Right kidney (tissue), 1 donor: ENCODE results near the gene PGBD1.

Source experiments
- DNase-seq: peaks from one replicate; pipeline ENCODE4 v3.0.0-alpha.2; 2016

The PGBD1 gene

GRCh38 chr6:28334286-28335039 lies 53.1 kb downstream of the PGBD1 start:
- DNase-seq = peak; percentile 32

- no peak for DNase-seq
Measured at GRCh38 chr6:28335040-28335563, 53.7 kb downstream of the PGBD1 start.

GRCh38 chr6:28335564-28336283 lies 54.4 kb downstream of the PGBD1 start, which contains the start of gene ZSCAN31:
Gene ZSCAN31 (minus strand): TSS chr6:28336148. CDS start chr6:28329683, 6,465 bp downstream.
- DNase-seq = peak; percentile 98

- DNase-seq = no peak
Measured at GRCh38 chr6:28336284-28337120, 55.1 kb downstream of the PGBD1 start.

DNA sequence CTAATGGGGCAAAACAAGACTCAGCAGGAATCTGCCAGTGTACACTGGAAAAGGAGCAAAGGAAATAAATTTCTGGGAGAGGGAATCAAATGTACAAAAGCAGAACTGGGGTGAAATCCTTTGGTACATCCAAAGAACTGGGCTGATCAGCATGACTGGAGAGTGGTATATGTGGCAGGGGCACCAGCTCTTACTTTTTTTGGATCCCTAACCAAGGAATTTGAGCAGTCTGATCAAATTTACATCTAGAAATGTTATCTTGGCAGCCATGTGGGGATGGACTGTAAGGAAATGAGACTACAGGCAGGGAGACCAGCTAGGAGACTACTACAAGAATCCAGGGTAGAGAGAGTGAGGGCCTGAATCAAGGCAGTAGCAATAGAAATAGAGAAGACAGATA lies 55.7 kb downstream of the PGBD1 start:
- peak; percentile 51 for DNase-seq

GRCh38 chr6:28340310-28341095 lies 59.1 kb downstream of the PGBD1 start:
- no peak for DNase-seq

DNA sequence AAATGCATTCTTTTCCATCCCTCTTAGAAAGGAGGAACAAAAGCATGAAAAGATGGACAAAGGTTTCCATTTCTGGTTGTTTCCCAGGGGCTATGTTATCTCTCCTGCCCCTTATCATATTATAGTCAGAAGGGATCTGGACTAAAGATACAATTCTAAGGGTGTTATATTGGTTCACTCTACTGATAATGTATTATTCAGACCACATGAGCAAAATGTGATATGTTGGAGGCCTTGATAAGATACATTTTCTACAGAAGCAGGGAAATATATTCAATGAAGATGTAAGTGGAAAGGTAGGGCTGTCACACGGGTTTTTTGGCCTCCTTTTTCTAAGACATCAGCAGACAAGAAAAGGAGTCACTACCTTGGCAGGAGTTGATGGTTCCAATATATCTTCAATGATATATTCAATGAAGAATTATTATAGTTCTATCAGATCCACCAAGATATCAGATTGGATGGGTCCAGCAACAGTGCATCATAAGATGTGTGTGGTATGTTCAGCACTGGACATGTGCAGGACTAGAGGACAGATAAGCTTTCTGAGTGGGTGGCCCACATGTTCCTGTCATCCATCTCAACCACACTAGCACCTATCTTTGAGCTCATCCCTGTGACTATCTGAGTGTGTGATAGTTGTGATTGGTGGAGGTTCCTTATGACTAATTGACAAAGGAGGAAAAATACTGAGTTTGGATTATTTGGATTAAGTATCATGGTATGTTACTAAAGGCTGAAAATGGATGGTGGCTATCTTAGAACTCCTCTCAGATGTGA lies 62.7 kb downstream of the PGBD1 start:
- no peak for DNase-seq

DNA sequence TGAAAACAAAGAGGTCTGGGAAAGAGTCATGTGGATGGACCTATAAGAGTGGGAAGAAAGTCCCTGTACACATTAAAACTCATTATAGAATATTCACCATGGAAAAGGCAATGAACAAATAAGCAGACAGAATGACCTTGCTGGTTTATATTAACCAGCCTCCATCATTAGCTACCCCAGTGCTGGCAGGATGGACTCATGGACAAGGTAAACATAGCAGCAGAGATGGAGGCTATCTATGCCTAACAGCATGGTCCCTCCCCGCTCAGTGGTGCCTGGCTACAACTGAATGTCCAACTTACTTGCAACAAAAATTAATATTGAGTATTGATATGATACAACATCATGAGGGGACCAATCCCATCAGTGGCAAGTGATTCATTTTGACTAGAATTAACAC lies 63.8 kb downstream of the PGBD1 start:
- DNase-seq = no peak

- no peak for DNase-seq
Measured at GRCh38 chr6:28347119-28347518, 65.7 kb downstream of the PGBD1 start.

- no peak for DNase-seq
Measured at GRCh38 chr6:28349344-28349891, 68.0 kb downstream of the PGBD1 start.

GRCh38 chr6:28349892-28350737 lies 68.7 kb downstream of the PGBD1 start, which contains the start of gene ZKSCAN3:
Gene ZKSCAN3 (plus strand): TSS chr6:28349947. CDS start chr6:28359587, 9,640 bp downstream.
- DNase-seq = peak; percentile 93

- no peak for DNase-seq
Measured at GRCh38 chr6:28351087-28351486, 69.7 kb downstream of the PGBD1 start.

- no peak for DNase-seq
Measured at GRCh38 chr6:28351493-28351925, 70.1 kb downstream of the PGBD1 start.
